K562 (cell line): ENCODE results near the gene MS4A4E. TPM values are rescaled to one million over a fixed set of nuclear protein-coding genes. Genes with fewer than 3 reads are reported as not detected.

Source experiments
- ATAC-seq: fragments of 200-7000 bp; cut with Tn5 transposase; 3 replicates; pipeline ENCODE4 v1.9.1; 2020; ENCODE audit warnings: moderate library complexity
- BruUV-seq: library from RNA; stranded (reverse); fragments of 400-500 nt; replicated peaks from 2 replicates; lab custom pipeline; 2021; lab: Mats Ljungman, UMichigan
- CTCF ChIA-PET: fragments of 300-600 bp; formaldehyde crosslinking; extraction: SDS; loops from one replicate; lab custom pipeline; 2021; ENCODE audit warnings: low intra/inter-chr PET ratio; lab: Yijun Ruan, JAX
- POLR2A ChIA-PET: fragments of 300-600, 350-650 bp; sonication (Branson Sonifier 250); formaldehyde crosslinking; extraction: SDS; loops from one replicate; lab custom pipeline; 2021; ENCODE audit warnings: antibody characterized with exemption, inconsistent platforms; lab: Yijun Ruan, JAX
- DNase-seq, 4 experiments: peaks; one replicate each; pipeline versions ENCODE4 v3.0.0 to v3.0.0-alpha.2; 2011 to 2018; ENCODE audit warnings: low spot score in 3 of 4, mixed read lengths in 3 of 4; ENCODE audit errors: extremely low read depth in 1 of 4
- FAIRE-seq: peaks from 2 replicates; lab custom pipeline; 2011; peaks lifted over from hg19 to GRCh38; lab: Jason Lieb, UNC
- H2AFZ ChIP-seq: 2 replicates; pipeline ENCODE4 v1.6.0; 2011; ENCODE audit warnings: low read depth, low read length, control low read depth, inconsistent platforms
- H3K27ac ChIP-seq: fragments of 200-600 bp; 3 replicates; pipeline ENCODE4 v1.8.0; 2011; ENCODE audit warnings: low read depth, mild to moderate bottlenecking, control low read depth, inconsistent platforms, low read length, moderate library complexity, mixed read lengths; ENCODE audit errors: extremely low read depth
- H3K27me3 ChIP-seq, 2 experiments: fragments of 300-600 bp in 1 of 2; 2 replicates in 1 of 2; 3 replicates in 1 of 2; pipeline versions ENCODE4 v1.6.0 to v1.8.0; 2011; ENCODE audit warnings: inconsistent platforms in 2 of 2, low read length in 2 of 2, mild to moderate bottlenecking in 1 of 2, mixed read lengths in 1 of 2, moderate library complexity in 1 of 2; ENCODE audit not compliant: control insufficient read depth in 2 of 2, insufficient read depth in 2 of 2
- H3K36me3 ChIP-seq: fragments of 300-600 bp; 3 replicates; pipeline ENCODE4 v1.8.0; 2011; ENCODE audit warnings: mild to moderate bottlenecking, low read length, inconsistent platforms; ENCODE audit not compliant: control insufficient read depth, insufficient read depth
- H3K4me1 ChIP-seq, 2 experiments: fragments of 200-600 bp in 1 of 2; replicated peaks in 1 of 2; 2 replicates in 1 of 2; 3 replicates in 1 of 2; pipeline versions ENCODE4 v1.5.1 to v1.8.0; 2011; ENCODE audit warnings: inconsistent platforms in 2 of 2, low read length in 2 of 2, mild to moderate bottlenecking in 1 of 2, mixed read lengths in 1 of 2, moderate library complexity in 1 of 2; ENCODE audit not compliant: control insufficient read depth in 2 of 2, insufficient read depth in 2 of 2
- H3K4me2 ChIP-seq: 2 replicates; pipeline ENCODE4 v1.6.1; 2011; ENCODE audit warnings: low read length, control low read depth, inconsistent platforms, mixed read lengths; ENCODE audit not compliant: insufficient read depth
- H3K4me3 ChIP-seq: fragments of 200-600 bp; sonication (generic), shearing (Covaris generic); 2 replicates; pipeline ENCODE4 v1.5.1; 2016; ENCODE audit warnings: control low read depth, inconsistent platforms
- H3K79me2 ChIP-seq: fragments of 200-600 bp; 3 replicates; pipeline ENCODE4 v1.8.0; 2011; ENCODE audit warnings: low read length, inconsistent platforms; ENCODE audit not compliant: control insufficient read depth, insufficient read depth
- H3K9ac ChIP-seq, 2 experiments: 2 replicates each; pipeline versions ENCODE4 v1.6.0 to v1.6.1; 2011; ENCODE audit warnings: low read depth in 2 of 2, low read length in 2 of 2, control low read depth in 1 of 2, inconsistent platforms in 1 of 2, mild to moderate bottlenecking in 1 of 2, mixed read lengths in 1 of 2; ENCODE audit not compliant: insufficient read depth in 1 of 2
- H3K9me1 ChIP-seq: one replicate; pipeline ENCODE4 v1.6.0; 2011; ENCODE audit warnings: inconsistent platforms, mild to moderate bottlenecking, low read length, moderate library complexity; ENCODE audit not compliant: control insufficient read depth, insufficient read depth
- H3K9me3 ChIP-seq: replicated peaks from 2 replicates; pipeline ENCODE4 v1.5.1; 2011; ENCODE audit warnings: low read depth, low read length, inconsistent platforms; ENCODE audit not compliant: control insufficient read depth, insufficient read depth
- H4K20me1 ChIP-seq: replicated peaks from 2 replicates; pipeline ENCODE4 v1.6.1; 2011; ENCODE audit warnings: low read length, inconsistent platforms, mixed read lengths; ENCODE audit not compliant: control insufficient read depth, insufficient read depth
- FOXA3 ChIP-seq, 2 experiments: fragments of 450-650 bp in 1 of 2; sonication (generic) in 1 of 2; formaldehyde crosslinking; IDR thresholded peaks in 1 of 2; conservative IDR thresholded peaks in 1 of 2; 2 replicates each; pipeline versions ENCODE4 v1.4.0 to v1.8.0; 2020 to 2022; ENCODE audit warnings: mild to moderate bottlenecking in 2 of 2, missing genetic modification reagents in 1 of 2
- NCOA6 ChIP-seq: fragments of 450-650 bp; IDR thresholded peaks from 2 replicates; pipeline ENCODE4 v1.6.1; 2017; ENCODE audit warnings: mild to moderate bottlenecking
- RBM39 ChIP-seq: fragments of 200-400 bp; formaldehyde crosslinking; optimal IDR thresholded peaks from 2 replicates; pipeline ENCODE3; 2018; ENCODE audit warnings: low read depth, low read length
- SMARCE1 ChIP-seq: fragments of 450-650 bp; IDR thresholded peaks from 2 replicates; pipeline ENCODE4 v1.7.1; 2016; ENCODE audit warnings: mild to moderate bottlenecking
- TAF1 ChIP-seq: IDR thresholded peaks from 2 replicates; pipeline ENCODE4 v1.6.1; 2011; ENCODE audit warnings: mild to moderate bottlenecking, low read length, moderate library complexity; ENCODE audit not compliant: insufficient read depth, control insufficient read depth, severe bottlenecking; ENCODE audit errors: extremely low read depth
- YBX1 ChIP-seq: fragments of 450-650 bp; IDR thresholded peaks from 2 replicates; pipeline ENCODE4 v1.7.1; 2016; ENCODE audit warnings: mild to moderate bottlenecking
- ZNF146 ChIP-seq: IDR thresholded peaks from one replicate; pipeline ENCODE4 v1.6.1; 2018; ENCODE audit warnings: missing compliant biosample characterization; ENCODE audit not compliant: unreplicated experiment
- ZNF274 ChIP-seq: IDR thresholded peaks from 2 replicates; pipeline ENCODE4 v1.6.1; 2011; ENCODE audit warnings: low read depth, mild to moderate bottlenecking, low read length, moderate library complexity, borderline replicate concordance
- ZNF408 ChIP-seq: fragments of 250-450 bp; sonication (Bioruptor Pico); IDR thresholded peaks from 2 replicates; pipeline ENCODE4 v1.4.0; 2020; ENCODE audit warnings: low read depth, mild to moderate bottlenecking, moderate library complexity
- ZNF445 ChIP-seq: fragments of 250-450 bp; sonication (Bioruptor Pico); IDR thresholded peaks from 2 replicates; pipeline ENCODE4 v1.4.0; 2020; ENCODE audit warnings: low read depth, mild to moderate bottlenecking, moderate library complexity
- ZNF76 ChIP-seq: fragments of 250-450 bp; sonication (Bioruptor Pico); IDR thresholded peaks from 2 replicates; pipeline ENCODE4 v1.4.0; 2020; ENCODE audit warnings: mild to moderate bottlenecking, moderate library complexity, borderline replicate concordance
- WGBS: fragments of 100-300 bp; shearing (Covaris generic); methylation state at CpG from one replicate; pipeline ENCODE4 v1.1.6; 2016; ENCODE audit warnings: low coverage, mixed read lengths; ENCODE audit not compliant: insufficient coverage; ENCODE audit errors: missing lambda C conversion rate; 5-methylcytosine and 5-hydroxymethylcytosine counted together
- in situ Hi-C: fragments of 300-500 bp; cut with MboI; formaldehyde crosslinking; loops from 4 replicates; pipeline ENCODE4 v1.15.0; 2018; ENCODE audit warnings: inconsistent platforms, mixed read lengths
- intact Hi-C: fragments of 100-400 bp; cut with micrococcal nuclease; formaldehyde crosslinking; loops from 2 replicates; pipeline ENCODE4 v1.14.2; 2022
- polyA plus RNA-seq, 8 experiments: library from polyadenylated mRNA; depleted of rRNA in 4 of 8; stranded (reverse) in 5 of 8; unstranded in 3 of 8; fragments of >200 nt; fragmentation: Nextera tagmentation in 2 of 8; fragmentation: Illumina TruSeq in 1 of 8; extraction: Ambion mirVana in 2 of 8; extraction: Trizol in 1 of 8; gene quantifications; 2 replicates each; pipeline versions ENCODE4 v1.2.1 to v1.2.3, GENCODE V29; 2011 to 2014; ENCODE audit warnings: inconsistent platforms in 1 of 8, missing spikeins in 1 of 8
- total RNA-seq, 7 experiments: library from RNA; depleted of rRNA in 6 of 7; stranded (reverse); fragments of >200 nt in 6 of 7; fragmentation: Illumina TruSeq in 2 of 7; extraction: Trizol in 2 of 7; gene quantifications; 2 replicates each; pipeline versions ENCODE4 v1.2.1 to v1.2.3, GENCODE V29; 2011 to 2021; ENCODE audit warnings: low replicate concordance in 1 of 7
- TF ChIP-seq, protein P1 (sequence below): fragments of 450-650 bp; IDR thresholded peaks from 2 replicates; pipeline ENCODE4 v1.7.1; 2018; ENCODE audit warnings: mild to moderate bottlenecking, low read depth; ENCODE audit not compliant: partially characterized antibody
- TF ChIP-seq, protein P2 (sequence below): fragments of 450-650 bp; formaldehyde crosslinking; IDR thresholded peaks from 2 replicates; pipeline ENCODE4 v1.4.0; 2022; ENCODE audit warnings: missing genetic modification characterization

MS4A4E gene
- total and polyA plus RNA-seq, 9 of the 15 experiments (the other 6 are each of a cell fraction or from before 2014, with no cell fraction given), result 0.11 to 0.81 (median 0.36) TPM; not detected in 2

DNA sequence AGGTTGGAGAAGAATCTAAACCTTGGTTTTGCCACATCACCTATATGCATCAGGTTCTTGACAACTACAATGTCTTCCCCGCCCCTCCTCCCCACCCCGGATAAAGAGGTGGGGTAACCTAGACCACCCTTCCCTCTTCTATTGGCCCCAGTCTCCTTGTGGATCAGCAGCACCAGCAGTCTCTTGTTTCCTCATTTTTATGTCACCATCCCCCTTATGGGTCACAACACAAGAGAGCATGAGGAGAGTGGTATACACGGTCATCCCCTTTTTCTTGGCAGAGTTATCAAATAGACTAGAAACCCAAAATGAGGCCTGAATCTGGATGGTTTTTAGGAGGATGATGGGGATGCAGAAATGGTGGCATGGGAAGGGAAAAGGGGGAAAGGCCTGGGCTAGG, 1.2 kb downstream of the MS4A4E start:
- Histone ChIP-seq H3K27me3 (no peaks in the 10 kb centered on the region), H3K36me3 (no peaks in the 10 kb centered on the region), H3K9me3 (no peaks in the 10 kb centered on the region), H3K9me1 (no peaks in the 10 kb centered on the region), H3K27ac (no peak overlapping the region), H4K20me1 (no peaks in the 10 kb centered on the region), H2AFZ (no peak overlapping the region), H3K4me2 (no peak overlapping the region), H3K79me2 (no peaks in the 10 kb centered on the region), H3K4me3 (no peak overlapping the region), H3K4me1 (peaks cover 3 to 8% of the 10 kb centered on the region in 2 experiments; a peak in 3 of 5 replicates), H3K9ac (no peak overlapping the region)
- ATAC-seq (no peak), FAIRE-seq (no peak), DNase-seq (no peak)
- TF ChIP-seq ZNF445 (CRISPR knock-in tag) (no peak), NCOA6 (no peak), YBX1 (no peak), FOXA3 (CRISPR knock-in tag; conservative IDR thresholded peaks at IDR 0.05 in 1 of 2, IDR thresholded peaks at IDR 0.05 in 1 of 2) (no peak), SMARCE1 (no peak), ZNF146 (CRISPR knock-in tag) (no peak), ZNF408 (no peak), ZNF76 (CRISPR knock-in tag) (no peak), RBM39 (no peak), ZNF274 (no peak), TAF1 (no peak)
- TF ChIP-seq, protein P1, sequence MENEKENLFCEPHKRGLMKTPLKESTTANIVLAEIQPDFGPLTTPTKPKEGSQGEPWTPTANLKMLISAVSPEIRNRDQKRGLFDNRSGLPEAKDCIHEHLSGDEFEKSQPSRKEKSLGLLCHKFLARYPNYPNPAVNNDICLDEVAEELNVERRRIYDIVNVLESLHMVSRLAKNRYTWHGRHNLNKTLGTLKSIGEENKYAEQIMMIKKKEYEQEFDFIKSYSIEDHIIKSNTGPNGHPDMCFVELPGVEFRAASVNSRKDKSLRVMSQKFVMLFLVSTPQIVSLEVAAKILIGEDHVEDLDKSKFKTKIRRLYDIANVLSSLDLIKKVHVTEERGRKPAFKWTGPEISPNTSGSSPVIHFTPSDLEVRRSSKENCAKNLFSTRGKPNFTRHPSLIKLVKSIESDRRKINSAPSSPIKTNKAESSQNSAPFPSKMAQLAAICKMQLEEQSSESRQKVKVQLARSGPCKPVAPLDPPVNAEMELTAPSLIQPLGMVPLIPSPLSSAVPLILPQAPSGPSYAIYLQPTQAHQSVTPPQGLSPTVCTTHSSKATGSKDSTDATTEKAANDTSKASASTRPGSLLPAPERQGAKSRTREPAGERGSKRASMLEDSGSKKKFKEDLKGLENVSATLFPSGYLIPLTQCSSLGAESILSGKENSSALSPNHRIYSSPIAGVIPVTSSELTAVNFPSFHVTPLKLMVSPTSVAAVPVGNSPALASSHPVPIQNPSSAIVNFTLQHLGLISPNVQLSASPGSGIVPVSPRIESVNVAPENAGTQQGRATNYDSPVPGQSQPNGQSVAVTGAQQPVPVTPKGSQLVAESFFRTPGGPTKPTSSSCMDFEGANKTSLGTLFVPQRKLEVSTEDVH, result no peak
- TF ChIP-seq, protein P2, sequence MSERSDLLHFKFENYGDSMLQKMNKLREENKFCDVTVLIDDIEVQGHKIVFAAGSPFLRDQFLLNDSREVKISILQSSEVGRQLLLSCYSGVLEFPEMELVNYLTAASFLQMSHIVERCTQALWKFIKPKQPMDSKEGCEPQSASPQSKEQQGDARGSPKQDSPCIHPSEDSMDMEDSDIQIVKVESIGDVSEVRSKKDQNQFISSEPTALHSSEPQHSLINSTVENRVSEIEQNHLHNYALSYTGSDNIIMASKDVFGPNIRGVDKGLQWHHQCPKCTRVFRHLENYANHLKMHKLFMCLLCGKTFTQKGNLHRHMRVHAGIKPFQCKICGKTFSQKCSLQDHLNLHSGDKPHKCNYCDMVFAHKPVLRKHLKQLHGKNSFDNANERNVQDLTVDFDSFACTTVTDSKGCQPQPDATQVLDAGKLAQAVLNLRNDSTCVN (CRISPR knock-in tag), result no peak
- WGBS, result 60% methylated on average over 3 of the region's 3 CpGs
- in situ Hi-C loops, result no loop called here
- ChIA-PET CTCF (no interaction called here), POLR2A (no interaction called here)
- intact Hi-C loops, result no loop called here
- BruUV-seq, result no TSS peak
